Renal cortical epithelial cell (primary cell): ENCODE results near the gene SHISA9. TPM values are rescaled to one million over a fixed set of nuclear protein-coding genes. Genes with fewer than 3 reads are reported as not detected.
A peak's percentile ranks its signal among the peaks of the same experiment; 100 is the strongest.
"Not testable (repeated sequence)": the region's sequence is repeated elsewhere in the genome, so short reads cannot be mapped to it uniquely, and the experiment has no call there.

Experiments
- DNase-seq: peaks from one replicate; pipeline ENCODE4 v3.0.0-alpha.2; 2011; ENCODE audit warnings: low read depth
- total RNA-seq: library from RNA; depleted of rRNA; stranded (reverse); fragments of >200 nt; gene quantifications from 2 replicates; pipeline ENCODE4 v1.2.3, GENCODE V29; 2014

Gene SHISA9
- total RNA-seq, 1 donor from 2014 or later = 21.3 TPM

GRCh38 chr16:12900156-12900555, 1.2 kb upstream of the SHISA9 start:
- no peak for DNase-seq

DNA sequence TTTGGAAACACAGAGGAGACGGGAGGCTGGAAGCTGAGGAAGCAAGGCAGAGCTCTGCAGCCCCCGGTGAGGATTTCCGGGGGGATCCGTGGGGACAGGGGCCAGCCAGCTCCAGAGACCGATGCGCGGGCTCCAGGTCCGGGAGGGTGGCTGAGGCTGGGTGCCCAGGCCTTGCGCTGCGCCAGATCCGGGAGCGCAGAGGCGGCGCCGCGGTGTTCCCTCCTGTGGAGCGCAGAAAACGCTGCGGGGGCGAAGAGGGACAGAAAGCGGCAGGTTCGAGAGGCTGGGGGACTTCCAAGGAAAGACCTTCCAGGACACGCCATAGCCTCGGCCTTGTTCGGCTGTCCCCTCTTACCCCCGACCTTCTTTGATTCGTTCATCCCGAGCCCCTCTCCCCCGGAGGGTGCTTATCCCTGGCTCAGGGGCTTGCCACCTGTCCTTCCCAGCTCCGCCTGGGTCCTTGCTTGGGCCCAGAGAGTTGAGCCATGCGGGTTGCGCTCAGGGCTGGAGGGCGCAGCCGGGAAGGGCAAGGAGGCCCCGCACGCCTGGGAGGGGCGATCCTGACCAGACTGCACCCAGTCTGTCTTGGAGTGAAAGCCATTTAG, 697 bp upstream of the SHISA9 start:
- no peak for DNase-seq

DNA sequence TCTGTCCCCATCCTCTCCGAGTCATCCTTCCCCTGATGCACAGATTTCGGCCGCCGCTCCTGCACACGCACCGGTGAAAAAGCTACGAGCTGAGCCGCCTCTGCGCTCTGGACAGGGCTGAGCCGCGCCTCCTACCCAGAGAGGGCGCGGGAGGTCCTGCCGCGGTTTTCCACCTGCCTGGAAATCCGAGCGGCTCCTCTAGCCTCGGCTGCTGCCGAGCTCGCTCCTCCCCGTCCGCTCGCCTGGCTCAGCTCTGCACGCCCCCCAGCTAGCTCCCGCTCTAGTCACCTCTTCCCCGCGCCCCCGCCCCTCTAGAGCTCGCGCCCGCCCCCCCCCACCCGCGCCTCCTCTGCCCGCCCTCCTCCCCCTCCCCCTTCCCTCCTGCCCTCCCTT, 198 bp upstream of the SHISA9 start:
- peak; percentile 44 for DNase-seq

GRCh38 chr16:12902511-12903372, 1.3 kb downstream of the SHISA9 start:
- no peak for DNase-seq

DNA sequence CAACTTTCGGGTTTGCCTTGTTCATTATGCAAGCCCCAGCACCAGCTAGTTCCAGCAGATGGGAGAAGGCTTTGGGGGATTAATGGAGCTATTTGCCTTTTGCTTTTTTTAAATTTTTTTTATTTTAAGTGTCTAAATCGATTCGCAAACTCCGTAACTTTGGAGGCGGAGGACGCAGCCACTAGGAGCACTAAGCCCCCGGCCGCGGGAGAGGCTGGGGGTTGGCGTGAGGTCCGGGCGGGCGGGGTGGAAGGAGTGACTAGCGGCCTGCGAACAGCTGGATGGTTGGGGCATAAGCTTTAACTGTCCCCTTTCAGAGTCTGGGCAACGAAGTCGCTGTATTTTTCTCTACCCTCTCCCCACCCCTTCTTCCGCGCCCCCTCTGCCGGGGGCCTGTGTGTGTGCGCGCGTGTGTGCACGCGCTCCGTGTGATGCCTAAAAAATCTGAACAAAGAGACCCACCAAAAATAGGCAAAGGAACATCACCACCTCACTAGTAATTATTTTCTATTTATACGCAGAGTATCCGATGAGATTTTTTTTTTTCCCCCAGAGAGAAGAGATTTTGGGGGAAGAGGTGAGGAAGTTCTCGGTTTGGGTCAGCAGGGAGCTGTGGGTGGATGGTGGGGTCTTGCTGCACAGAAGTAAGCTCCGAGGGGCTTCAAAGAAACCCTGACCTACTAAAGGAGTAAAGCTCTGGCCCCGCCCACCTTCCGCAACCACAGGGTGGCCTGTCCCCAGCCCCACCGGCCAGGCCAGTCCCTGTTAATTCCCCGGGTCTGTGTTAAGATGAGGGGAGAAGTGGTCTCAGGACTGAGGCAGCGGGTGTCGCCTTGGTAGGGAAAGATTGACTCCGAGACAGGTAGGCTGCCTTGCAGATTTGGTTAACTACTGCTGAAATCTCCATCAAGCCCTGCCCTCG, 2.3 kb downstream of the SHISA9 start:
- no peak for DNase-seq

DNA sequence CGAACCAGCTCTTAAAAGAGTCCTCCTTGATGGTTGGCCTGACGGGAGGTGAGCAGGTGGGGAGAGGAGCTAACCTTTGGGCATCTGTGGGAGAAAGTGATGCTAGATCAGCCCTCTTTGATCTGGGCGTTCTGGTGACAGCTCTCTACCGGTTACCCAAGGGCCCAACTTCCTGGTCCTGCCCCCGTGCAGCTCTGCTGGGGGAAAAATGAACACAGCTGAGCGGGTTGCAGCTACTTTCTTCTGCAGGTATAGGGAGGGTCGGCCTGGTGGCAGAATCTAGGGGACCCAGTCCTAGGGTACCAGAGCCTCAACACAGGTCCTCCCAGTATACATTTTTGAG, 2.9 kb downstream of the SHISA9 start:
- no peak for DNase-seq

- no peak for DNase-seq
These were observed 4.9 kb downstream of the SHISA9 start for GRCh38 chr16:12906271-12906670.

DNA sequence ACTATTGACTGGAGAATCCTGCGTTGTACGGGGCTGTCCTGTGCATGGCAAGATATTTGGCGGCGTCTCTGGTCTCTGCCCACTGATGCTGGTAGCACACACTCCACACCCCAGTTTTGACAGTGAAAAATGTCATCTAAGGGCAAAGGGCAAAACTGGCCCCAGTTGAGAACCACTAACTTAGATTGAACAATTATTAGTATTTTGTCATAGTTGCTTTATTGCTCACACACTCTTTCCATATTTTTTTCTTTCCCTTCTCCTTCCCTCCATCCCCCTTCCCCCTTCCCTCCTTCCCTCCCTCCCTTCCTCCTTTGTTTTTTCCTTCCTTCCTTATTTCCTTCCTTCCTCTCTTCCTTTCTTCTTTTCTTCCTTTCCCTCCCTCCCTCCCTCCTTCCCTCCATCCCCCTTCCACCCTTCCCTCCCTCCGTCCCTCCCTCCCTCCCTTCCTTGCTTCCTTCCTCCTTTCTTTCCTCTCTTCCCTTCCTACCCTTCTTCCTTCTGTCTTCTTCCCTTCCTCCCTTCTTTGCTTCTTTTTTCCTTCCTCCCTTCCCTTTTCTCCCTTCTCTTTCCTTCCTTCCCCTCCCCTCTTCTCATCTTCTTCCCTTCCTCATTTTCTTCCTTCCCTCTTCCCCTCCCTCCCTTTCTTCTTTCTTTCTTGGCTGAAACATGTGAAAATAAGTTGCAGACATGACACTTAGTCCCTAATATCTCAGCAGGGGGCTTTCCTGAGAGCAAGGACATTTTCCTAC, 5.5 kb downstream of the SHISA9 start:
- DNase-seq = no peak

DNA sequence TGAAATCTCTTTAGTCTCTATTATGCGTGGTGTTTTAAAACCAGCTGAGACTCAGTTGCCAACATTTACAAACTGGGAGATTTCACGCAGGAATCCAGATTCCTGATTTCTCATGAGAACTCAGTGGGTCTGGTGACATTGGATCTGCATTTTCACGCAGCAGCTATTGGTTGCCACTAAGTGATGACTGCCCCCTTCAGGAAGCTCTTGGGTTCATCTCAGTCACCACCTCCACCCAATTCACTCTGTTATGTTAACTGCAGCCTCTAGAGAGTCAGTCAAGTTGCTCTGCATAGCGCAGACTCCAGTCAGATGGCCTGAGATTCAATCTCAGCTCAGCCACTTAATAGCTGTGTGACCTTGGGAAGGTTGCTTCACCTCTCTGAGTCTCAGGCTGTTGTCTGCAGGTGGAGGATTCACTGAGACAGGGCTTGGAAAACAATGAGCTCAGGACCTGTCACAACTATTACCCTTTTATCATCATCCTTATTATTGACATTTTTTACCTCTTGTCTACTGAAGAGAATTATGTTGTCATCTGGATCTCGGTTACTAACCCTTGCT, 6.4 kb downstream of the SHISA9 start:
- DNase-seq = peak; percentile 23

- DNase-seq = peak; percentile 73
These were observed 15.8 kb downstream of the SHISA9 start for GRCh38 chr16:12917246-12917645.

DNA sequence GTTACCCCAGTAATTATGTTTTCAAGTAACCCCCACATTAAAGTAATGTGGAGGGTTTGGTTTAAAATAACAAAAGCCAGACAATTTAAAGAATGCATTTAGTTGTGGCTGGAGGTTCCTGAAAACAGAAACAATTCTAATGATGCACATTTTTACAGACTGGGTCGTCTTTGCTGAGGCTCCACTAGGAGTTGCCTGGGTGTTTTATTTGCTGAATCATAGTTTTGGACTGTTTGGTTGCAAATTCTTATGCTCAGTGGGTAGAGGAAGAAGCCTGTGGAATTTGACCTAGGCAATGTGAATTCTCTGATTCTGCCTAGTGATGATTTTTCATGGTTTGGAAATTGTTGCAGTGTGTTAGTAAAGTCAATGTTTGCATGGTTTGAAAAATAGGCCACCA, 16.3 kb downstream of the SHISA9 start:
- peak; percentile 92 for DNase-seq

GRCh38 chr16:12920739-12921138, 19.3 kb downstream of the SHISA9 start:
- no peak for DNase-seq

GRCh38 chr16:12923640-12924039, 22.2 kb downstream of the SHISA9 start:
- not testable (repeated sequence) for DNase-seq

- no peak for DNase-seq
These were observed 23.8 kb downstream of the SHISA9 start for GRCh38 chr16:12925026-12925800.

- no peak for DNase-seq
These were observed 26.2 kb downstream of the SHISA9 start for GRCh38 chr16:12927591-12927990.

GRCh38 chr16:12930881-12931280, 29.5 kb downstream of the SHISA9 start:
- no peak for DNase-seq

DNA sequence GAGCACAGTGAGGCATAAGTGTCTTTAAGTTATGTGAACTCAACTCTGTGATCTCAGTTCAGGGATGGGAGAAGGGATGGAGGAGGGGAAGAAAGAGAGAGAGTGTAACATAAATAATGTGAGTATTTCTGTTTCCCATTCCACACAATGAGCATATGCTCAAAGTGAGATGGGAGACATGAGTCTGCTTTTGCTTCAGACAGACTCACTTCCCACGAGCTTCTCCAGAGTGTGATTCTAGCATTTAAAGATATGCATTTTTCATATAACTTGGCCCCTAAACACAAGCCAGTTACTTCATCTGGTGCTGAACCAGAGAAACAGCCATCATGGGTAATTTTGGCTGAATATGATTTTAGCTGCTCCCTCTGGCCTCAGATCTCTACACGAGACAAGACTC, 35.0 kb downstream of the SHISA9 start:
- DNase-seq = no peak

GRCh38 chr16:12941896-12942295, 40.5 kb downstream of the SHISA9 start:
- DNase-seq = no peak

GRCh38 chr16:12942861-12943260, 41.5 kb downstream of the SHISA9 start:
- no peak for DNase-seq

GRCh38 chr16:12944300-12944699, 42.9 kb downstream of the SHISA9 start:
- DNase-seq = no peak

DNA sequence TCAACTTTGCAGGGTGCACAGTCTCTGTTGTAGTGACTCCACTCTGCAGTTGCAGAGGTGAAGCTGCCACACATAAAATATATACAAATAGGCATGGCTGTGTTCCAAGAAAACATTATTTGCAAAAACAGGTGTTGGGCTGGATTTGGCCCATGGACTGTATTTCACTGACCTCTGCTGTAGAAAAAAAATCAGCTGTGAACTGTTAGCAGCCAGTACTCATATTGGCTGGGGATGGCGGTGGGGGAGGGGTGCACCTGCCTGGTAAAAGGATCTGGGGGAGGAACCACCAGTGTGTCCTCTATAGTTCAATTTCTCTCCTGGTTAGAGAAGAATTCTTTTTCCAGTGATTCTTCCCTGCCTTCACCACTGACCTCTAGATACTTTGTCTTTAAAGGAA, 50.0 kb downstream of the SHISA9 start:
- no peak for DNase-seq
